Measurements from ENCODE around the gene HSPB6. TPM values are rescaled to one million over a fixed set of nuclear protein-coding genes. Genes with fewer than 3 reads are reported as not detected.

The HSPB6 gene
- polyA plus RNA-seq, 3 donors: 18.4 to 27.8 (median 22.7) TPM

- DNase-seq (ENCODE audit: extremely low read depth in 1 of 11, low read depth in 9 of 11, low spot score in 4 of 11): no peak
These were observed 42.1 kb downstream of the HSPB6 start for GRCh38 chr19:35714601-35715354.

- DNase-seq (ENCODE audit: extremely low read depth in 1 of 11, low read depth in 9 of 11, low spot score in 4 of 11): no peak
These were observed 42.8 kb downstream of the HSPB6 start for GRCh38 chr19:35713904-35714495.

DNA sequence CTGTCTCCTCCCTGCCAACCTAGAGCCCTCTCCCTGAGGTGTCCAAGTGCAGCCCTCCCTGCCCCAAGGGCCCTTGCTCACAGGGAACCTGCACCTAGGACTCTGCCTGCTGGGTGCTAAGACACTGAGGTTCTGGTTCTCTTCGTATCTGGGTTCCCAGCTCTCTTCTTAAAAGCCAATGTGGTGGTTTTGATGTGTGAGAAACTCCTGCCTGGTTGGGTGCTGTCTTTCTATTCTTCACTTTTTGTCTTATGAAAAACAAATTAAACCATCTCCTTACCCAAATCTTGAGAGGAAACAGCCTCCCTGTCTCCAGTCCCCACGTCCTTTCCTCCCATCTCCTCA lies 43.4 kb downstream of the HSPB6 start:
- no peak for DNase-seq (ENCODE audit: extremely low read depth in 1 of 11, low read depth in 9 of 11, low spot score in 4 of 11)

DNA sequence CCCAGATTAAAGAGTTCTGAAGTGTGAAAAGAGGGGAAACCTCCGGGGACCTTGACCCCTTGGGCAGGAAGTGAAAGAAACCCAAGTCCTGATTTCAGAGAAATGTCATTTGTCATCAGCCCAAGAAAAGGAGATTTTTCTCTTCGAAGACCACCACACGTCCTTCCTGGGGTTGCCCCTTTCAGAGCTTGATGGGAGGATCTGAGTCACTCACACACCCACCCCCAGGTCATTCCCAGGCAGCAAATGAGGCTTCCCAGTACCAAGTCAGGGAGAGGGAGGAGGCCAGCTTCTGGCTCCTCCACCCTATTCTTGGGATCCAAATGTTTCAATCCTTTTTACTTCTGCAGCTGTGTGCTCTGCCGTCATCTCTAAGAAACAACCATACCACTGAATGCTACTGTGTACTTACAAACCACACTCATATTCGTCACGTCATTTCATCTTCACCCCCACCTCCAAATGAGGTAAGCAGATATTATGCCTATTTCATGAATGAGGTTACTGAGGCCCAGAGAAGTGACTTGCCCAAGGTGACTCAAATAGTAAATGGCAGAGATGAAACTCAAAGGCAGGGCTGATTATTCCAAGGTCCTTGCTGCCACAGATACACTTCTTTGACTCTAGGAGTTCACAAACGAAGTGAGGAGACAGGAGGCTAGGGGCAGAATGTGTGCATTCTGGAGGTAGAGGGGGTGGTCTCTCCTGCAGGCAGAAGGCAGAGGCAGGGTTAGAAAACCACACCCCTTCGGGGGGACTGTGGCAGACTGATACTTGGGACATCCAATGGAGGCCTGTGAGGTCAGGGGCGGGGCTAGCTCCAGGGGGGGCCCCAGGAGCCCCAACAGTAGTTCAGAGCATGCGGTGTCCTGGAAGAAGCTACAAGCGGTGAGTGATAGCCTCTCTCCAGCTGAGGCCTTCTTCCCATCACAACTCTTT lies 44.0 kb downstream of the HSPB6 start:
- no peak for DNase-seq (ENCODE audit: extremely low read depth in 1 of 11, low read depth in 9 of 11, low spot score in 4 of 11)

- no peak for DNase-seq (ENCODE audit: extremely low read depth in 1 of 11, low read depth in 9 of 11, low spot score in 4 of 11)
These were observed 45.8 kb downstream of the HSPB6 start for GRCh38 chr19:35710784-35711723.

DNA sequence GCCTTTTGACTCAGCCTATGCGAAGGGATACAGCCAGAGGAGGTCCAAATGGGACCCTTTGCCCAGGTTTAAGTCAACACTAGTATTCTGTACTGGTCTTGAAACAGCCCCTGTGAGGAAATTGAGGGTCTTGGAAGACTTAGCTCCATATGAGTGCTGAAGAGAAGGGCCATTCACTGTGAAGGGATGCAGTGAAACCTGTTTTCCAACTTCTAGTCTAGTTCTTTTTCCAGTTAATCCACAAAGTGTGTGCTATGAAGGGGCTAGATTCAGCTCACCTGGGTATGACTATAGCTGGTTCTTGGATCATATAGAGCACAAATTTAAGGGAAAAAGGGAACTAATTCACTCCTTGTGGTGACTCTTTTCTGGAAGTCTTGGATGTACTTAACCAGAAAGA lies 48.4 kb downstream of the HSPB6 start:
- DNase-seq (ENCODE audit: extremely low read depth in 1 of 11, low read depth in 9 of 11, low spot score in 4 of 11): no peak

Other genes starting within 250 kb of the HSPB6 start
- 100 to 1,000 TPM in 1 of 3 donors, 10 to 100 TPM in 2; 69.7 to 129 (median 73.6) TPM for gene DMKN, start 243.4 kb downstream of the HSPB6 start, polyA plus RNA-seq (ENCODE audit: insufficient read length in 3 of 3)
- under 1 TPM in 1 of 3 donors, not detected in 2; 0.09 TPM for gene SBSN, start 228.7 kb downstream of the HSPB6 start, polyA plus RNA-seq (ENCODE audit: insufficient read length in 3 of 3)
- not detected for gene GAPDHS, start 223.6 kb downstream of the HSPB6 start, polyA plus RNA-seq (ENCODE audit: insufficient read length in 3 of 3)
- gene TMEM147, start 211.4 kb downstream of the HSPB6 start, polyA plus RNA-seq (ENCODE audit: insufficient read length in 3 of 3): 10 to 100 TPM; 81.4 to 99.2 (median 94.4) TPM
- gene ATP4A, start 193.4 kb downstream of the HSPB6 start, polyA plus RNA-seq (ENCODE audit: insufficient read length in 3 of 3): under 1 TPM in 1 of 3 donors, not detected in 2; 0.11 TPM
- gene PMIS2, start 170.9 kb downstream of the HSPB6 start, polyA plus RNA-seq (ENCODE audit: insufficient read length in 3 of 3): not detected
- 10 to 100 TPM; 24.0 to 30.8 (median 28.4) TPM for gene HAUS5, start 144.3 kb downstream of the HSPB6 start, polyA plus RNA-seq (ENCODE audit: insufficient read length in 3 of 3)
- 10 to 100 TPM; 48.2 to 83.4 (median 69.0) TPM for gene RBM42, start 128.0 kb downstream of the HSPB6 start, polyA plus RNA-seq (ENCODE audit: insufficient read length in 3 of 3)
- 1 to 10 TPM; 1.6 to 2.6 (median 2.0) TPM for gene ETV2, start 115.3 kb downstream of the HSPB6 start, polyA plus RNA-seq (ENCODE audit: insufficient read length in 3 of 3)
- 100 to 1,000 TPM; 284 to 381 (median 334) TPM for gene COX6B1, start 108.7 kb downstream of the HSPB6 start, polyA plus RNA-seq (ENCODE audit: insufficient read length in 3 of 3)
- gene UPK1A, start 90.5 kb downstream of the HSPB6 start, polyA plus RNA-seq (ENCODE audit: insufficient read length in 3 of 3): 1 to 10 TPM; 5.1 to 7.6 (median 6.0) TPM
- gene ZBTB32, start 52.5 kb downstream of the HSPB6 start, polyA plus RNA-seq (ENCODE audit: insufficient read length in 3 of 3): under 1 TPM; 0.20 to 0.98 (median 0.40) TPM
- 10 to 100 TPM; 31.2 to 39.1 (median 37.6) TPM for gene KMT2B, start 39.0 kb downstream of the HSPB6 start, polyA plus RNA-seq (ENCODE audit: insufficient read length in 3 of 3)
- 1 to 10 TPM; 3.3 to 5.6 (median 5.1) TPM for gene IGFLR1, start 14.6 kb downstream of the HSPB6 start, polyA plus RNA-seq (ENCODE audit: insufficient read length in 3 of 3)
- 10 to 100 TPM; 12.8 to 19.3 (median 19.0) TPM for gene U2AF1L4, start 11.6 kb downstream of the HSPB6 start, polyA plus RNA-seq (ENCODE audit: insufficient read length in 3 of 3)
- gene PSENEN, start 11.4 kb downstream of the HSPB6 start, polyA plus RNA-seq (ENCODE audit: insufficient read length in 3 of 3): 10 to 100 TPM; 59.6 to 66.5 (median 65.4) TPM
- 10 to 100 TPM; 12.5 to 12.9 (median 12.6) TPM for gene LIN37, start 8.5 kb downstream of the HSPB6 start, polyA plus RNA-seq (ENCODE audit: insufficient read length in 3 of 3)
- gene PROSER3, start 1.1 kb upstream of the HSPB6 start, polyA plus RNA-seq (ENCODE audit: insufficient read length in 3 of 3): 10 to 100 TPM; 14.5 to 23.7 (median 16.3) TPM
- gene ARHGAP33, start 18.5 kb upstream of the HSPB6 start, polyA plus RNA-seq (ENCODE audit: insufficient read length in 3 of 3): 10 to 100 TPM; 17.7 to 45.7 (median 33.6) TPM
- gene PRODH2, start 55.8 kb upstream of the HSPB6 start, polyA plus RNA-seq (ENCODE audit: insufficient read length in 3 of 3): 10 to 100 TPM; 28.7 to 50.1 (median 42.4) TPM
- gene NPHS1, start 95.5 kb upstream of the HSPB6 start, polyA plus RNA-seq (ENCODE audit: insufficient read length in 3 of 3): 100 to 1,000 TPM; 138 to 184 (median 158) TPM
- gene KIRREL2, start 99.9 kb upstream of the HSPB6 start, polyA plus RNA-seq (ENCODE audit: insufficient read length in 3 of 3): 10 to 100 TPM in 1 of 3 donors, 1 to 10 TPM in 2; 9.5 to 12.0 (median 9.6) TPM
- gene APLP1, start 111.5 kb upstream of the HSPB6 start, polyA plus RNA-seq (ENCODE audit: insufficient read length in 3 of 3): 10 to 100 TPM; 24.2 to 27.4 (median 27.3) TPM
- 1 to 10 TPM; 2.4 to 5.9 (median 3.6) TPM for gene NFKBID, start 143.5 kb upstream of the HSPB6 start, polyA plus RNA-seq (ENCODE audit: insufficient read length in 3 of 3)
- 1 to 10 TPM; 3.3 to 5.4 (median 5.3) TPM for gene HCST, start 145.5 kb upstream of the HSPB6 start, polyA plus RNA-seq (ENCODE audit: insufficient read length in 3 of 3)
- 10 to 100 TPM in 2 of 3 donors, 1 to 10 TPM in 1; 9.0 to 14.3 (median 11.9) TPM for gene TYROBP, start 151.3 kb upstream of the HSPB6 start, polyA plus RNA-seq (ENCODE audit: insufficient read length in 3 of 3)
- gene LRFN3, start 179.3 kb upstream of the HSPB6 start, polyA plus RNA-seq (ENCODE audit: insufficient read length in 3 of 3): 10 to 100 TPM in 2 of 3 donors, 1 to 10 TPM in 1; 8.2 to 13.9 (median 13.3) TPM
- gene SDHAF1, start 238.2 kb upstream of the HSPB6 start, polyA plus RNA-seq (ENCODE audit: insufficient read length in 3 of 3): 10 to 100 TPM; 10.6 to 15.7 (median 15.3) TPM

All from renal cortex interstitium (tissue), 11 donors.